NB4 (cell line): ENCODE data around the gene PDE6B.

Experiments
- CTCF ChIP-seq: IDR thresholded peaks from one replicate; pipeline ENCODE4 v1.5.1; 2012; ENCODE audit warnings: low read depth, low read length
- MAX ChIP-seq: IDR thresholded peaks from 2 replicates; pipeline ENCODE4 v1.6.1; 2011; ENCODE audit warnings: low read depth, low read length
- MYC ChIP-seq: IDR thresholded peaks from 2 replicates; pipeline ENCODE4 v1.6.1; 2011; ENCODE audit warnings: low read depth, low read length
- POLR2A ChIP-seq: IDR thresholded peaks from 2 replicates; pipeline ENCODE4 v1.6.1; 2011; ENCODE audit warnings: mild to moderate bottlenecking; ENCODE audit not compliant: insufficient read length; ENCODE audit errors: extremely low read depth

DNA sequence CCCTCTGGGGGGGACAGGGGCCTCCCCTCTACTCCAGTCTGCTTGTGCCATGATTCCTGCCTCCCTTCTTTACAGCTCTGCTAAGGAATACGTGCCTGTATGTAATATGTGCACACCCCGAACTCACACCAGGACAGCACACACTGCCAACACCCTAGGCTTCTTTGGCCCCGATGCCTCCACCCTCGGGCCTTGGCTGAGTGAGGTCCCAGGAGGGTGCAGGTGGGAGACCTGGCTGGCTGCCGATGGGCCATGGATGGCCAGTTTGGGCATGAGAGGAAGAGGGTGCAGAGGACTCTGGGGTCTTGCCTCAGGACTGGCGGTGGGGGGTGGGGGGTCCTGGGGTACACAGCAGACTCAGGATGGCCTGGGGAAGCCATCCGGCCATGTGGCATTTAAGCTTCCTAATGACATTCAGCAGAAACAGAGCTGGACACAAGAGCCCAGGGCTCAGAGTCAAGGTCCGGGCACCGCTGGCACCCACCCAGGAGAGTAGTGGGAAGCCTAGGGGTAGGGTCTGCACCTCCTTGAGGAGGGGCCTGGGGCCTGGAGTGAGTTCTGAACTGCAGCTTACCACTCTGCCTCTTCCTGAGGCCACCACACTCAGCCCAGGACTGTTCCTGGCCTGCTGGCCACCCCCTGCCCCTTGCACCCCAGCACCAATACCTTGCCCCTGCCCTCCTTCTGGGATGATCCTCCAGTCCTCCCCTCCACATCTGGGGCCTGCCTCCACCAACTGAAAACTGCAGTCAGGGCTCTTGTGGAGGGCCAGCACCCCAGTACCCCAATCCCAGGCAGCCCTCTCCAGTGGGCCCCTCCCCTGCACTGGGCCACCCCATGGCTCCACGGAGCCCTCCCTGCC, 78.2 kb downstream of the PDE6B start:
- TF ChIP-seq CTCF (no peak), POLR2A (no peak), MAX (no peak), MYC (no peak)
